ENCODE measurements around the gene PRKD2. TPM values are rescaled to one million over a fixed set of nuclear protein-coding genes. Genes with fewer than 3 reads are reported as not detected.
"Not testable (repeated sequence)": the region's sequence is repeated elsewhere in the genome, so short reads cannot be mapped to it uniquely, and the experiment has no call there.

The PRKD2 gene
- total and polyA plus RNA-seq, 2 experiments from 2014 or later, result 11.9 to 14.2 TPM

- no peaks in the 10 kb centered on the region for H3K9me3 ChIP-seq (ENCODE audit: low read depth)
- H3K4me3 ChIP-seq, result peak overlapping the region; percentile 84
- no peaks in the 10 kb centered on the region for H3K36me3 ChIP-seq (ENCODE audit: low read depth)
- TF ChIP-seq EZH2phosphoT487 (IDR thresholded peaks at IDR 0.05; ENCODE audit: insufficient read depth, low read depth) (no peak), EZH2 (IDR thresholded peaks at IDR 0.05; ENCODE audit: insufficient read depth, poor library complexity, severe bottlenecking) (no peak)
- H3K27me3 ChIP-seq (replicated peaks; ENCODE audit: insufficient read depth), result no peaks in the 10 kb centered on the region
- H3K9ac ChIP-seq, result peak overlapping the region; percentile 89
- 0 out of 2 replicates have a peak, but pooled peaks cover 4% of the 10 kb centered on the region for H3F3A ChIP-seq (ENCODE audit: insufficient read depth)
- H4K20me1 ChIP-seq (ENCODE audit: insufficient read depth), result no peaks in the 10 kb centered on the region
- DNase-seq, result peak; percentile 71
- peaks cover 10% of the 10 kb centered on the region; the same call in 1 of the 2 replicates for H3K4me1 ChIP-seq (ENCODE audit: insufficient read depth)
- H2AFZ ChIP-seq, result peak overlapping the region; percentile 82
- H3K27ac ChIP-seq, result no peak overlapping the region
- peak overlapping the region; percentile 91 for H3K4me2 ChIP-seq (ENCODE audit: unreplicated experiment)
- H3K9me2 ChIP-seq (ENCODE audit: insufficient read depth), result no peaks in the 10 kb centered on the region
- in situ Hi-C loops (cut with MboI), result no loop called here
- H3K79me2 ChIP-seq (ENCODE audit: insufficient read depth), result peaks cover 26% of the 10 kb centered on the region
- WGBS, 2 experiments (ENCODE audit: low coverage in 1 of 2, low lambda C conversion rate in 2 of 2, missing lambda C conversion rate in 2 of 2), result 1% methylated on average over 31 to 42 of the region's 42 CpGs
Measured at GRCh38 chr19:46715975-46716671, 791 bp downstream of the PRKD2 start.

GRCh38 chr19:46715620-46715974, 1.3 kb downstream of the PRKD2 start:
- peaks cover 10% of the 10 kb centered on the region; the same call in 1 of the 2 replicates for H3K4me1 ChIP-seq (ENCODE audit: insufficient read depth)
- WGBS, 2 experiments (ENCODE audit: low coverage in 1 of 2, low lambda C conversion rate in 2 of 2, missing lambda C conversion rate in 2 of 2), result 31 to 36% methylated on average over 8 of the region's 8 CpGs
- no peaks in the 10 kb centered on the region for H3K9me3 ChIP-seq (ENCODE audit: low read depth)
- TF ChIP-seq EZH2 (IDR thresholded peaks at IDR 0.05; ENCODE audit: insufficient read depth, poor library complexity, severe bottlenecking) (no peak), EZH2phosphoT487 (IDR thresholded peaks at IDR 0.05; ENCODE audit: insufficient read depth, low read depth) (no peak)
- H3K4me3 ChIP-seq, result peak overlapping the region; percentile 84
- H3K27me3 ChIP-seq (replicated peaks; ENCODE audit: insufficient read depth), result no peaks in the 10 kb centered on the region
- peak overlapping the region; percentile 91 for H3K4me2 ChIP-seq (ENCODE audit: unreplicated experiment)
- DNase-seq, result no peak
- H3K27ac ChIP-seq, result no peak overlapping the region
- no peaks in the 10 kb centered on the region for H3K9me2 ChIP-seq (ENCODE audit: insufficient read depth)
- H3F3A ChIP-seq (ENCODE audit: insufficient read depth), result 0 out of 2 replicates have a peak, but pooled peaks cover 4% of the 10 kb centered on the region
- no peaks in the 10 kb centered on the region for H4K20me1 ChIP-seq (ENCODE audit: insufficient read depth)
- peaks cover 26% of the 10 kb centered on the region for H3K79me2 ChIP-seq (ENCODE audit: insufficient read depth)
- in situ Hi-C loops (cut with MboI), result no loop called here
- H3K36me3 ChIP-seq (ENCODE audit: low read depth), result no peaks in the 10 kb centered on the region
- H3K9ac ChIP-seq, result peak overlapping the region; percentile 89
- no peak overlapping the region; the same call in 1 of the 2 replicates for H2AFZ ChIP-seq

GRCh38 chr19:46714444-46715106, 2.3 kb downstream of the PRKD2 start:
- H3K27ac ChIP-seq, result peak overlapping the region; percentile 52
- H3K36me3 ChIP-seq (ENCODE audit: low read depth), result peaks cover 2% of the 10 kb centered on the region; the same call in 1 of the 2 replicates
- H3K9me3 ChIP-seq (ENCODE audit: low read depth), result no peaks in the 10 kb centered on the region
- H4K20me1 ChIP-seq (ENCODE audit: insufficient read depth), result no peaks in the 10 kb centered on the region
- peak overlapping the region; percentile 74 for H2AFZ ChIP-seq
- no peaks in the 10 kb centered on the region for H3K9me2 ChIP-seq (ENCODE audit: insufficient read depth)
- H3K4me2 ChIP-seq (ENCODE audit: unreplicated experiment), result peak overlapping the region; percentile 91
- H3K4me1 ChIP-seq (ENCODE audit: insufficient read depth), result peaks cover 10% of the 10 kb centered on the region; the same call in 1 of the 2 replicates
- H3K4me3 ChIP-seq, result peak overlapping the region; percentile 84
- peaks cover 26% of the 10 kb centered on the region for H3K79me2 ChIP-seq (ENCODE audit: insufficient read depth)
- DNase-seq, result peak; percentile 35
- no peaks in the 10 kb centered on the region for H3K27me3 ChIP-seq (replicated peaks; ENCODE audit: insufficient read depth)
- 0 out of 2 replicates have a peak, but pooled peaks cover 4% of the 10 kb centered on the region for H3F3A ChIP-seq (ENCODE audit: insufficient read depth)
- in situ Hi-C loops (cut with MboI), result no loop called here
- H3K9ac ChIP-seq, result peak overlapping the region; percentile 89
- WGBS, 2 experiments (ENCODE audit: low coverage in 1 of 2, low lambda C conversion rate in 2 of 2, missing lambda C conversion rate in 2 of 2), result 1% methylated on average over 11 to 12 of the region's 12 CpGs
- TF ChIP-seq EZH2phosphoT487 (IDR thresholded peaks at IDR 0.05; ENCODE audit: insufficient read depth, low read depth), result no peak
- no peak for TF ChIP-seq EZH2 (IDR thresholded peaks at IDR 0.05; ENCODE audit: insufficient read depth, poor library complexity, severe bottlenecking)

- no peaks in the 10 kb centered on the region for H4K20me1 ChIP-seq (ENCODE audit: insufficient read depth)
- peaks cover 8% of the 10 kb centered on the region; the same call in 1 of the 2 replicates for H3K36me3 ChIP-seq (ENCODE audit: low read depth)
- DNase-seq, result peak; percentile 91
- H3K27me3 ChIP-seq (replicated peaks; ENCODE audit: insufficient read depth), result no peaks in the 10 kb centered on the region
- no peaks in the 10 kb centered on the region for H3K9me3 ChIP-seq (ENCODE audit: low read depth)
- peak overlapping the region; percentile 91 for H3K4me2 ChIP-seq (ENCODE audit: unreplicated experiment)
- H3K79me2 ChIP-seq (ENCODE audit: insufficient read depth), result peaks cover 26% of the 10 kb centered on the region
- in situ Hi-C loops (cut with MboI), result no loop called here
- TF ChIP-seq EZH2 (IDR thresholded peaks at IDR 0.05; ENCODE audit: insufficient read depth, poor library complexity, severe bottlenecking) (no peak), EZH2phosphoT487 (IDR thresholded peaks at IDR 0.05; ENCODE audit: insufficient read depth, low read depth) (no peak)
- 1 to 7% methylated on average over 11 to 39 of the region's 39 CpGs for WGBS, 2 experiments (ENCODE audit: low coverage in 1 of 2, low lambda C conversion rate in 2 of 2, missing lambda C conversion rate in 2 of 2)
- peaks cover 10% of the 10 kb centered on the region; the same call in 1 of the 2 replicates for H3K4me1 ChIP-seq (ENCODE audit: insufficient read depth)
- peak overlapping the region; percentile 89 for H3K9ac ChIP-seq
- H2AFZ ChIP-seq, result peak overlapping the region; percentile 74
- 0 out of 2 replicates have a peak, but pooled peaks cover 4% of the 10 kb centered on the region for H3F3A ChIP-seq (ENCODE audit: insufficient read depth)
- peak overlapping the region; percentile 84 for H3K4me3 ChIP-seq
- no peaks in the 10 kb centered on the region for H3K9me2 ChIP-seq (ENCODE audit: insufficient read depth)
- H3K27ac ChIP-seq, result peak overlapping the region; percentile 52
Measured at GRCh38 chr19:46713781-46714443, 3.0 kb downstream of the PRKD2 start.

- H3K9ac ChIP-seq; H3K36me3 ChIP-seq (ENCODE audit: low read depth); H3K4me2 ChIP-seq (ENCODE audit: unreplicated experiment); H3F3A ChIP-seq (ENCODE audit: insufficient read depth); H2AFZ ChIP-seq; H3K9me2 ChIP-seq (ENCODE audit: insufficient read depth); H3K4me3 ChIP-seq; H4K20me1 ChIP-seq (ENCODE audit: insufficient read depth); in situ Hi-C loops (cut with MboI); H3K4me1 ChIP-seq (ENCODE audit: insufficient read depth); H3K27me3 ChIP-seq (replicated peaks; ENCODE audit: insufficient read depth); H3K9me3 ChIP-seq (ENCODE audit: low read depth); DNase-seq; H3K27ac ChIP-seq: not testable (repeated sequence)
- 91 to 99% methylated on average over 5 to 6 of the region's 6 CpGs for whole genome bisulfite sequencing, 2 experiments (ENCODE audit: low coverage in 1 of 2, low lambda C conversion rate in 2 of 2, missing lambda C conversion rate in 2 of 2)
- peaks cover 26% of the 10 kb centered on the region for H3K79me2 ChIP-seq (ENCODE audit: insufficient read depth)
Measured at GRCh38 chr19:46712768-46713338, 4.1 kb downstream of the PRKD2 start.

Data from GM23248 (cell line).